HS-27A (cell line): Measurements from ENCODE around the gene NDRG4.

Source experiments
- DNase-seq: peaks from one replicate; pipeline ENCODE4 v3.0.0-alpha.2; 2012; ENCODE audit warnings: low read depth, missing footprints

The NDRG4 gene

GRCh38 chr16:58499615-58500351 lies at the start of gene NDRG4:
Gene NDRG4 (plus strand): TSS chr16:58500143. CDS start chr16:58500249, 106 bp downstream.
- DNase-seq, result no peak

DNA sequence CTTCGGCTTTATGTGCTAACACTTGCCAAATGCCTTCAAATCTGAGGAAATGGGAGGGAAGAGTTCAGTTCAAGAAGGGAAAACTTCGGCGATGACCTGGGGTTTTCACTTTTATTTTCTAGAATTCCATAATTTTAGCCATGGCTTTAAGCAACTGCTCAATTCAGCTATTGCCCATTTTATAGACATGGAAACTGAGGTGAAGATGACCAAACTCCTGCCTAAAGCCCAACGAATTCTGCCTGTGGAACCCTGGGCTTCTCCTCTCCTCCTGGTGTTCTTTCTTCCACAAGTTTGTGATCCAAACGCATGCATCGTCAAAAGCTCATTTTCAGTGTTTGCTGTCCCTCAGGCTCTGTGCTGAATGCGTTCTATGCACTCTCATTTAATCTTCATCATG lies 49.4 kb upstream of the NDRG4 start:
- no peak for DNase-seq

GRCh38 chr16:58451265-58451689 lies 48.7 kb upstream of the NDRG4 start:
- no peak for DNase-seq

GRCh38 chr16:58451945-58452401 lies 48.0 kb upstream of the NDRG4 start:
- DNase-seq, result no peak

- no peak for DNase-seq
Measured at GRCh38 chr16:58452640-58453039, 47.3 kb upstream of the NDRG4 start.

GRCh38 chr16:58454178-58454577 lies 45.8 kb upstream of the NDRG4 start:
- no peak for DNase-seq

GRCh38 chr16:58454856-58455255 lies 45.1 kb upstream of the NDRG4 start:
- DNase-seq, result no peak

GRCh38 chr16:58455750-58456149 lies 44.2 kb upstream of the NDRG4 start:
- DNase-seq, result no peak

DNA sequence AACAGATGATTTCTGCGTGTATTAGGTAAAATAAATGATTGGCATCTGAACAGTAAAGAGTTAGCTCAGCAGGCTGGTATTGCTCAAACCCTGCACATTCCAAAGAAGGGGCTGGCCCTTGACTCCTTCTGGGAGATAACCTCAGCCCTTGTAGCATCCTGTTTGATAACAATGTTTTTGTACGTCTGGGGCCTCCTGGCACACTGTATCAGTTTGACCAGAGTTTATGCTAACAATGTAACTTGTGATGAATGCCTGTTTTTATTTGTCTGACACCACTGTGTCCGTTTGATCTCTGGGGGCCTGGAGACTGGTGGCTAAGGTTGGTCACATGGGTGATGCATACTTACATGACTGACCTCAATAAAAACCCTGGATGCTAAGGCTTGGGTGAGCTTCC lies 43.8 kb upstream of the NDRG4 start:
- DNase-seq, result no peak

DNA sequence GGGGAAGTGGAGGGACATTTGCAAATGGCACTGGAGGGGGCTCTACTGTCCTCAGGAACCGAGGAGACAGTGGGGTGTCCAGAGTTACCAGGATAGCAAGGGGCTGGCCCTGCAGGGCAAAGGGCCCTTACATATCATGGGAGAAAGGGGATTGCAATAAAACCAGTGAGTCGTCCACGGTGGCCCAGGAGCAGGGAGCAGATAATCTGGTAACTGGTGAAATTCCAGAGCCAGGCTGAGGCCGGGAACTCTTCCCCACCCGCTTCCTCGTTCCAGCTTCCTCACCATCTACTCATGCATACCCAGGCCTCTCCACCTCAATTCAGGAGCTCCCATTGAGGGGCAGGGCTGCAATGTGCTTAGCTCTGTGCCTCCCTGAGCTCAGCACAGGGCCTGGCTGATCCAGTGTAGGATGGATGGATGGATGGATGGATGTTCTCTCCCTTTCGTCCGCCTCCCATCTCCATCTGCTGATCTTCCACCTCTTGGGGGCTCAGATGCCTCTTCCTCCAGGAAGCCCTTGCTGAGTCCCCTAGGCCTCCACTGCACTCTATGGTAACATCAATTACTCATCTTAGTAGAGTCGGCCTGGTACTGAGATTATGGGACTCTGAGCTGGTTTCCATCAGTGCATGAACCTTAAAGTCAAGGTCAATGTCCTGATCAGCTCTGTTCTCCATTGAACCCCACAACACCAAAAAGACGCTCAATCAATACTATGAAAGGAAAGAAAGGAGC lies 41.2 kb upstream of the NDRG4 start:
- no peak for DNase-seq

- no peak for DNase-seq
Measured at GRCh38 chr16:58459344-58460218, 40.4 kb upstream of the NDRG4 start.

DNA sequence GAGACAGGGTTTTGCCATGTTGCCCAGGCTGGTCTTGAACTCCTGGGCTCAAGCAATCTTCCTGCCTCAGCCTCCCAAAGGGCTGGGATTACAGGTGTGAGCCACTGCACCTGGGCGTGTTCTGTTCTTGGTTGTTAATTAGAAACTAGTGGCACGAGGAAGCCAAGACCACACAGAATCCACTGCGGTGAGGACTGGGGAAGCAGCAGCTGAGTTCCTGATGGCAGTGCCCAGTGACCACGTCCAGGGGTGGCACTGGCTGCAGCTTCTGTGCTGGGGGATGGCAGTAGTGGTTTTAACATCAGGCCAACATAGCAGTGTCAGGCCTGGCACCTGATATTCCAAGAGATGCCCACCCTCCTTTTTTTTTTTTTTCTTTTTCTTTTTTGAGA lies 39.7 kb upstream of the NDRG4 start:
- no peak for DNase-seq

GRCh38 chr16:58461056-58461455 lies 38.9 kb upstream of the NDRG4 start:
- no peak for DNase-seq

- DNase-seq, result no peak
Measured at GRCh38 chr16:58461640-58462039, 38.3 kb upstream of the NDRG4 start.

DNA sequence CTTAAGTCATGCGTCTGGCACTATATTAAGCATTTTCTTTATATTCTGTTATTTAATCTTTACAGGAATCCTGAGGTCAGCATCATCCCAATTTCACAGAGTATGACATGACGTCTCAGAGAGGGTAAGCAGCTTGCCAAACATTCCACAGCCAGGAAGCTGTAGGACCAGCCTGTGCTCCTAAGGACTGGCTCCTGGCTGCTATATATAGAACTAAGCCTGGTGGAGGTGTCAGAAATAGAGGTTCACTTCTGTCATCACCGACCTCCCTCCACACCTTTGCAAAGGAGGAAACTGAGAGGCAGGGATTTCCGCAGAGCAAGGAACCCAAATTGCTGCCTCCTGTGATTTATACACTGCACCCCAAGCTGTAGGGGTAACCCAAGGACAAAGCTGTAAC lies 37.9 kb upstream of the NDRG4 start:
- DNase-seq, result no peak

DNA sequence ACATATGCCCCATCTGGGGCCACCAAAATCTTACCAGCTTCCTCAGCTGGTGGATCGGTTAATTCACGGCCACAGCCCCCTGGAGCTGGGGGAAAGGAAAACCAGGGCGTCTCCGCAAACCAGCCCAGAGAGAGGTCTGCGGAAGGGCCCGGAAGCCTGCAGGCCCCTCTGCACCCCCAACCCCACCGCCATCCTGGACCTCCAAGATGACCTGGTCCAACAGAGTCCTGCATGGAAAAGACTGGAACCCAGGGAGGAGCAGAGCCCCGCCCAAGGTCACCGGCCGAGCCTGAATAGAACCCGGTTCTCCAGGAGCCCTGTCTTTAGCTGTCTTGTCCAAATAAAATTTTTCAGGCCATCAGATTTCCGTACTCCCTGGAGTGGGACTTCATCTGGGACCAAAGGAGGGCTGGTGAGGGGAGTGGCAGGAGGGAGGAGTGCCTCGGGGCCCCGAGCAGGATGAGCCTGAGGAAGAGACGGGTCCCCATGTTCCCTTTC lies 37.4 kb upstream of the NDRG4 start:
- no peak for DNase-seq

GRCh38 chr16:58462997-58463941 lies 36.7 kb upstream of the NDRG4 start:
- DNase-seq, result no peak

DNA sequence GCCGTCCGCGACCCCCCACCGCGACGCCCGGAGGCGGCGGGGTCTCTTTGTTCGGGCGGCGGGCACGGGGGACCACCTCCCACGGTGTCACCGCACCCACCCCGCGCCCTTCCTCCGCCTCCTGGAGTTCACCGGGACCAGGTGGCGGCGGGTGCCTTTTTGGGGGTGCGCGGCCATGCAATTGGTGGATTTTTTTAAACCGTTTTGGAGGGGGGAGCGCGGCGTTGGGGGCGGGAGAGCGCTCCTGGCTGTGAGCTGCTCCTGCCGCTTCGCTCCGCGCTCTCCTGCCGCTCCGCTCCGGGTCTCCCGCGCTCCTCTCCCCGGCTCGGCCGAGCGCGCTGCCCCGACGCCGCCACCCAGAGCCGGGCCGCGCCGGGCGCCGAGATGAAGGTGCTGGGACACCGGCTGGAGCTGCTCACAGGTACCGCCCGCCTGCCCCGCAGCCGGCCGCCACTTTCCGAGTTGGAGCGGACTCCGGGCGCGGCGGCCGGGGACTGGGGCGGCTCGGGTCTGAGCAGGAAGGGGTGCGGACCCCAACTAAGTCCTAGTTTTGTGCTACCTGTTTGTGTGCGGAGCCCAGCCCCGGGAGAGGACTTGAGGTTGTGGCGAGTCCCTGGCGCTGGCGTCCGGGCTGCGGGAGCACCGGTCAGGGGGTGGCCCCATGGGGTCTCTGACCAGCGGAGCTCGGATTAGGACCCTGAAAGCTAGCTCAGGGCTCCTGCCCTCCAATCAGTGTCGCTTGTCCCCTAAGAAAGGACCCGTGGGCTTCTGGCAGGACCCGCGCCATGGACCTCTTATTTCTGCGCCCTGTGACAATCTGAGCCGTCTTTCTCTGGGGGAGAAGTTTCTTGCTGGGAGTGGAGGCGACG lies 35.7 kb upstream of the NDRG4 start:
- no peak for DNase-seq

DNA sequence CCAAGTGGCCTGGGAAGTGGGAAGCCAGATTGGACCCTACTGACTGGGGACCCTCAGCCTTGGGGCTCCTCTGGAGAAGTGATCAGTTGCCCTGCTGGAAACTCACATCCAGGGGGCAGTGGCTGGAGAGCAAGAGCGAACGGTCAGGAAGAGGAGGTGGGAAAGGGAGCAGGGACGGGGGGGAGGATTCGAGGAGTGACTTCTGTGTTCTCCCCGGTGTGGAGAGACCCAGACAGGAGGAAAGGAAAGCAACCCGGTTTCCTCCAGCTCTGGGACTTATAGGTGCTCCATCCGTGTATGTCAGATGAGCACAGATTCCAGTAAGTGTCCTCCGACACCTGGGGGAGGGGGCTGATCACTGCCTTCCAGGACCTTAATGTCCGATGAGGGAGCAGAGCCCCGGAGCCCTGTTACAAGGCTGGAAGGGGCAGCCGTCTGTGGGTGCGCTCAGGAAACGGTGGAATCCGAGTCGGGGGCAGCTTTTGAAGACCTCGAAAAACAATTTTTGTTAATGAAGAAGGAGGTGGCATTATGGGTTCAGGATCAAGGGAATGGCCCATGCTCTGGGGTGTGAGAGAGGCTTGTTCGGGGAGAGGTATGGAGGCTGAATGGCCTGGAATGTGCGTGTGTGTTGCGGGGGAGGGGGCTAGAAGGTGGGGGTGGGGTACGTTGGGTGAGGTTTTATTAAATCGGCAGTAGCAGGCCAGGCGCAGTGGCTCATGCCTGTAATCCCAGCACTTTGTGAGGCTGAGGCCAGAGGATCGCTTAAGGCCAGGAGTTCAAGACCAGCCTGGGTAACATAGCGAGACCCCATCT lies 34.8 kb upstream of the NDRG4 start:
- DNase-seq, result no peak
